NCI-H1092 (cell line): ENCODE results near the gene MANBA.
"Not testable (repeated sequence)": the region's sequence is repeated elsewhere in the genome, so short reads cannot be mapped to it uniquely, and the experiment has no call there.

Experiments
- DNase-seq: peaks from one replicate; lab custom pipeline; 2025; lab: John Stamatoyannopoulos, UW

The MANBA gene

DNA sequence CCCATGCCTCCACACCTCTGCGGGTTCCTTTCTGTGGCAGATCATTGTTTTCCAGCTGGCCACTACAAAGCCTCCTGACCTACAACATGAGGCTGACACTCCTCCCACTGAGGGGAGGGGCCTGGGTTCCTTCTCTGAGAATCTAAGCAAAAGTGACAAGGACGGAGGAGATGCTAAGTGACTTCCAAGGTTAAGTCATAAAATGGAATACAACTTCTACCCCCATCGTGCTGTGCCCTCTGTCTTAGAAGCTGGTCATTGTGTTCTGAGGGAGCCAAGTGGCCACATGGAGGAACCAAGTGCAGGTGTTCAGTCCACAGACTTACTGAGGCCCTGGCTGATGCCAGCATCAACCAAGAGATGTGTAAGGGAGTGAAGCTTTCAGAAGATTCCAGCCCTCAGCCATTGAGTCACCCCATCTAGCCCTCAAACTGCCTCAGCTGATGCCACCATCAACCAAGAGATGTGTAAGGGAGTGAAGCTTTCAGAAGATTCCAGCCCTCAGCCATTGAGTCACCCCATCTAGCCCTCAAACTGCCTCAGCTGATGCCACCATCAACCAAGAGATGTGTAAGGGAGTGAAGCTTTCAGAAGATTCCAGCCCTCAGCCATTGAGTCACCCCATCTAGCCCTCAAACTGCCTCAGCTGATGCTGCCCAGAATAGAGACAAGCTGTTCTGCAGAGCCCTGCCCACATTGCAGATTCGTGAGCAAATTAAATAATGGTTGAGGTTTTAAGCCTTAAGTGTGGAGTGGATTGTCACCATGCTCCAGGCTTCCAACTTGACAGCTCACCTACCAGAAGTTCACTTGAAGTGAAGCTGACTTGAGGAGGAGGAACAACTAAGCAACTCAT lies 140.8 kb downstream of the MANBA start:
- not testable (repeated sequence) for DNase-seq

GRCh38 chr4:102619021-102619420 lies 141.7 kb downstream of the MANBA start:
- not testable (repeated sequence) for DNase-seq

DNA sequence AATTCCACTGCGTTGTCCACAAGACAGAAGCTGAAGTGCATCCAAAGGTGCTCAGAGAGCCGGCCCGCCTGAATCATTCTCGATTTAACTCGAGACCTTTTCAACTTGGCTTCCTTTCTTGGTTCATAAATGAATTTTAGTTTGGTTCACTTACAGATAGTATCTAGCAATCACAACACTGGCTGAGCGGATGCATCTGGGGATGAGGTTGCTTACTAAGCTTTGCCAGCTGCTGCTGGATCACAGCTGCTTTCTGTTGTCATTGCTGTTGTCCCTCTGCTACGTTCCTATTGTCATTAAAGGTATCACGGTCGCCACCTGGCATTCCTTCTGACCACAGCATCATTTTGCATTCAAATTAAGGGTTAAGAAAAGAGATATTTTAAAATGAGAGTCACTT lies 144.1 kb downstream of the MANBA start:
- DNase-seq: no peak

DNA sequence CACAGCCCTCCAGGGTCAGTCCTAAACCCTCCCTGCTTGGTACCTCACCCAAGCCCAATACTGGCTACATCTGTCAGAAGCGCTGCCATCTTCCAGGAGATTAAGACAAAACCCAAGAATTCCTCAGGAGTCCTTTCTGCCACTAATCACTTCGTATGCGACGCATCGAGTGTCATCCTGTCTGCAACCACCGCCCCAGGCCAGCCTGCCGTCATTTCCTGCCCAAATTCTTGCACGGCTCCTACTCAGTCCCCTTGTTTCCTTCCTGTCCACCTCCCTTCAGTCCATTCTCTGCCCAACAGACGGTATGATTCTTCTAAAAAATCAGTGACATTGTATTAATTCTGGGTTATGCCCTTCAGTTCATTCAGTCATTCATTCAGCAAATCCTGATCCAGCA lies 146.0 kb downstream of the MANBA start:
- DNase-seq: no peak

DNA sequence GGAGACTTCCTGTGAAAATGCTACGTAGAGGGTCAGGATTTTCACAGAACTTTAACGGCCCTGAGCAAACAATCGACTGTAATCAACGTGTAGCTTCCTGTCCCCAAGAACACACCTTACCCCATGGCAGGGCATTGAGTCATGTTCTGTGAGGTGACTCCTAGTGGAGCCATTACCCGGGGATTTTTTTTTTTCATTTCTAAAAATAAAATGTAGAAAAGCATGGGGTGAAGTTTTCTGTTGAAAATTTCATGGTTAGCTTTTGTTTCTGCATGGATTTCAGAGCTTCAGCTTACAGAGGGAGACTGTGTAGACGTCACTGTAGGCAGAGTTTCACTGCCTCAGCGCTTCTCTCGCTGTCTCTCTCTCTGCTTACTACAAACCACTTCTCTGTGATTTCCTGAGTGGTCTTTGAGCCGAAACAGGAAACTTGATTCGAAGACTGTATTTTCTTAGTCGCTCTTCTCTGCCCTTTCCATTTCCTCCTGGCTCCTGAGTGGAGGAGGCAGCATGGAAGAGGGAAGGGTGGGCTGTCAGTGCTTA lies 147.9 kb downstream of the MANBA start:
- DNase-seq: no peak

GRCh38 chr4:102612210-102612609 lies 148.6 kb downstream of the MANBA start:
- DNase-seq: no peak

GRCh38 chr4:102610476-102610875 lies 150.3 kb downstream of the MANBA start:
- DNase-seq: no peak

- no peak for DNase-seq
Measured at GRCh38 chr4:102610007-102610406, 150.8 kb downstream of the MANBA start.

DNA sequence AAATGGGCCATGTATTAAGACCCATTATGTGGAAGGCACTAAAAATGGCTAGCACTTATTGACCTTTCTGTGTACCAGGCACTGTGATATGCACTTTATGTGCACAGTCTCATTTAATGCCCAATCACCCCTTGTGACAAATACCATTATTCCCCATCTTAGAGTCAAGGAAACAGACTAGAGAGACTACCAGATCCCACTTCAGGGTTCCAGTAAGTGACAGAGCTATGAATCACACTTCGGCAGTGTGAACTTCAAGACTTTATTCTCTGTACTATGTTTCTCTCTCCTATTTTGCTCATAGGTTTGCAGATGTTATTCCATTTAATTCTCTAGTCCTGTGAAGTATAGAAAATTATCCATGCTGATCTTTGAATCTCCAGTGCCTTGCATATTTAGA lies 152.6 kb downstream of the MANBA start:
- DNase-seq: no peak

DNA sequence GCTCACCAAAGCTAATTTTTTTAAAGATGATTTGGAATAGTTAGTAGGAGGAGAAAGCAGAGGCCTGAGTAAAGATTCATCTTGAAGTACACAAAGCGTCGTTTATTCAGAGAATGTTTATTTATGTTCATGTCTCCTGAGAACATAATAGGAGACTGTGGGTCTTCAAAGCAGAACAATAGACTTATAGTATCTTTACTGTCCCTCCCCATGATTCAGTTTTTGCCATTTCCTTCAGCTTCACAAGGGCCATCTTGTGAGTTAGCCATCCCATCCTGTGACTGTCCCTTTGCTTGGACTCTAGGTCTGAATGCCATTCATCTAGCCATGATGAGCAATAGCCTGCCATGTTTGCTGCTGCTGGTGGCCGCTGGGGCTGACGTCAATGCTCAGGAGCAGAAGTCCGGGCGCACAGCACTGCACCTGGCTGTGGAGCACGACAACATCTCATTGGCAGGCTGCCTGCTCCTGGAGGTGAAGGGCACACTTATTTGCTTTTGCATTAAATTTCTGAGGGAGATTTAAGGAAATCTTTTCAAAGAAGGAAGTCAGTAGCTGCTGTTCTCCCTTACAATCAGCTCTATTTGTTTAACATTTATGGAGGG lies 153.8 kb downstream of the MANBA start:
- no peak for DNase-seq

DNA sequence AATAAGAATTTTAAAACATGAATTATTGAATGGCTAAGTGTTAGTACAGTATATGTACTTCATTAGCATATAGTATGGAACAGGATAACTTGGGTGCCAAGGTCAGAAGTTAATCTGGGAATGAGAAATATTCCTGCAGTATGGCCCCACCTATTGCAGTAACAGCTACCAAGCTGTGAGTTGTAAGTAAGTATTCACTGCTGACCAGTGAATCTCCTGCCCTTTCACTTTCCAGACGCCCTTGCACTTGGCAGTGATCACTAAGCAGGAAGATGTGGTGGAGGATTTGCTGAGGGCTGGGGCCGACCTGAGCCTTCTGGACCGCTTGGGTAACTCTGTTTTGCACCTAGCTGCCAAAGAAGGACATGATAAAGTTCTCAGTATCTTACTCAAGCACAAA lies 154.5 kb downstream of the MANBA start:
- DNase-seq: no peak

- no peak for DNase-seq
Measured at GRCh38 chr4:102604222-102604940, 156.4 kb downstream of the MANBA start.

GRCh38 chr4:102601586-102602227 lies 159.1 kb downstream of the MANBA start:
- DNase-seq: no peak

DNA sequence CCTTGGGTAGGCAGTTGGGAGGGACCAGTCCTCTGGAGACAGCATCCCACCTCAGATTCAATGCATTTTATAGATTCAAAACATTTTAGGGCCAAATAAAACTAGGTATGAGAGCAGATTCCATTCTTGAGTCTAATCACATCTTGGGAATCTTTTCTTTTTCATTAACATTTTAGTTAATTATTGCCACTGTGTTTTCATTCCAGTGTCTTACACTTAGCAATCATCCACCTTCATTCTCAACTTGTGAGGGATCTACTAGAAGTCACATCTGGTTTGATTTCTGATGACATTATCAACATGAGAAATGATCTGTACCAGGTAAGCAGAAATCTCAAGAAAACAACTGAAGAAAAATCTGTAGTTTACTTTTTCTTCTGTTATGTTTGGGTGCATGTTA lies 160.1 kb downstream of the MANBA start:
- no peak for DNase-seq

DNA sequence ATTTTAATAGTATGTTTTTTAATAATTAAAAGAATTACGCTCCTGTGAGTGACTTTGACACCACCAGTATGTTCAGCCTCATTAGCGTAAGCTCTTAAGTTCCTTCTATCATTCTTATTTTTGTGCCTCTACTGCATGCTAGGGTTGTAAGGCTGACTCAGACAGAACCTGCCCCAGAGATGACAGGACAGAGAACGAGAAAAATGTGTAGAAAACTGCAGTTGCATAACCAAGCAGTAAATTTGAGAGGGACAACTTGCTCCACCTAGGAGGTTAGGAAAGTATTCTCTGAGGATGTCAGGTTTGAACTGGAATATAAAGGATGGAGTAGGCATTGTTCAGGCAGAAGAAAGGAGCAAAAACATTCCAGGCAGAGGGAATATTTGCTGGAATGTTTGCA lies 160.9 kb downstream of the MANBA start:
- no peak for DNase-seq

- no peak for DNase-seq
Measured at GRCh38 chr4:102599455-102599854, 161.3 kb downstream of the MANBA start.

DNA sequence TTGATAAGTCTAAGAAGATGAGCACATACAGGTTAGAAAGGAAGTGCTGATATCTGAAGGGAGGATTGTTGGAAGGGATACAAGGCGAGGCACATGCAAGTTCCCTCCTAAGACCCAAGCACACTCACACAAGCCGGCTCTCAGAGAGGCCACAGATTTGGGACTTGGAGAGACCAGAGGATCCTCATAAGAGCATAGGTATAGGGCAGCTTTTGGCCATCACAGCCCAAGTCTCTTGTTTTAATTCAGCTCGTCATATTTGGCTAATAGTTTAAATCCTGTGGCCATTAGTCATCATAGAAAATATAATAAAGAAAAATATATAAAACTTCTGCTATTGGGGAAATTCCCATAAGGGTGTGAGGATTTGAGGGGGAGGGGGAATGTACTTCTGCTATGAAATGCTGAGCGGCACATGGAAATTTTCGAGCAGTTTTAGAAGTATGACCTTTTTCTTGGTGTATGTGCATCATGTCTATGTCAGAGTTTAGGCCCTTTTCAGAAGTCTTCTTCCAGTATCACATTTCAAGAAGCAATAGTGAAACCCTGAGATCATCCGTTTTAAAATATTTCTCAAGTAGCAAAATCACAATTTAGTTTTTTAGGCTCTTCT lies 161.9 kb downstream of the MANBA start:
- no peak for DNase-seq

DNA sequence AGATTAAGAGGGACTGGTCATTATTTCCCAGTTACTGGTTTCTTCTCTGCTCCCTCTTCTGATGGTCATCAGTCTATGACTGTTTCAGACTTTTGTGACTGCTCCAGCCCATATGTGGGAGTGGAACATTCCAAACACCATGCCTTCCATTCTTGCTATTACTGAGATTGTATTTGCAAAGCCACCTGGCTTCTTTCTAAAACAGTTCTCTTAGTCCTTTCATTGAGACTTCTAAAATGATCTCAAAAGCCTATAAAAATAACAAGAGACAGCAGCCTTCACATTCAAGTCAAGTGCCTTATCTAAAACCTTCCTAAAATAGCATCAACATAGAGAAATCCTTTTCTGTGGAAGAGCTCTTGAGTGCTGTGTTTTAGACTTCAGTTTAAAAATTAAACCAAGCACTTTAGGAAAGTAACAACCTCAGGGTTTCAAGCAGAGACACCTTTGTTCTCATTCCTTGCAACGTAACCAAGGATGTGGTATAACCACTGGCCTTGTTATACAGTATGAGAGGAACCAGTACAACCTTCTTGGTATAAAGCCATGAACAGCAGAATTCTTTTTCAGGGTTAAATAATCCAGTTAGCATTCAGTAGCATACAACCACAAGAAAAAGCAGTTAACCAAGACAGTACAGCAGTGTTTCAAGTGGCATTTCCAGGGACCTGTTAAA lies 162.5 kb downstream of the MANBA start:
- DNase-seq: no peak

DNA sequence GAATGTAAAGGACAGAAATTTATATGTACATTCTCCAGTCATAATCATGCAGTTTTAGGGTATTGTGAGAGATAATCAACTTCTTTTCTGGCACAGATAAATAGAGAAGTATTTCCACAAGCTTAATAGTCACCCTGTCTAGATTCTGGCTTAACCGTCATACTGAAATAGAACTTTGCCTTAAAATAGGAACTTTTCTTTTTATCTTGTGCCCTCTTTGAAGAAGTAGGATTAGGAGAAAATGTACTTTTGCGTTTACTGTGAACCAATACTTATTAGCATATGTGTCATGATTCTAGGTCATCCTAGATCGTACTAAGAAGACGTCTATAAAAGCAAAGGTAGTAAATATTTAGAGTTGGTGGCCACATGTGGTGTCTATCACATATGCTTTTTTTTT lies 164.2 kb downstream of the MANBA start:
- no peak for DNase-seq

DNA sequence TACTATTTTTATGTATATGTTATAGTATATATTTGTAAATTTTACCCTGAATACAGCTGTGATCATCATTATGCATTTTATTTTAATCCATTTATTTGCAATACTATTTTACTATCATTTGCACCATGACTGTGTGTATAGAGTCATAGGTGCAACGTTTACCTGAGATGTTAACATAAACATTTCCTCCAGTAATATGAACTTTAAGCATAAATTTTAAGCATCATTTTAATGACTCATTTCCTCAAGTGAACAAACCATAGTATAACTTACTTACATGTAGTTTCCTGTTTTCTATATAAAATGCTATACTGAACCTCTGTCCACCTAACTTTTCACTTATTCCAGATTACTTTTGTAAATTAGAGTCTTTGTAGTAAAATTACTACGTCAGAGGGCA lies 166.8 kb downstream of the MANBA start:
- DNase-seq: no peak

DNA sequence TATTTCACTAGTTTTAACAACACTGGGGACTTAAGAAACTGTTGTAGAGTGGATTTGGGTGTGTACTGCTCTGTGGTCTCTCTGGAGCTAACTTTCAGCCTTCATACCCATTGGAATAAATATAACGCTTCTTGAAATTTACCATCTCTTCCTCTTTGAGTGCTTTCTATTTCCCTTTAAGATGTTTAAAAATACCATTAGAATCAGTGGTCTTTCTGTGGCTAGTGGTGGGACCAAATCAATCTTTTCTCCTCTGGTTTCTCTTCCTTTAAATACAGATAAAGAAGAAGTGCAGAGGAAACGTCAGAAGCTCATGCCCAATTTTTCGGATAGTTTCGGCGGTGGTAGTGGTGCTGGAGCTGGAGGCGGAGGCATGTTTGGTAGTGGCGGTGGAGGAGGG lies 167.6 kb downstream of the MANBA start:
- no peak for DNase-seq
